HEK293T (cell line): ENCODE data around the gene KAT6B.

ENCODE experiments used
- CTCF ChIA-PET: fragments of 350-600 bp; formaldehyde crosslinking; extraction: SDS; loops from one replicate; lab custom pipeline; 2021; ENCODE audit warnings: antibody characterized with exemption, inconsistent platforms; lab: Yijun Ruan, JAX
- POLR2A ChIA-PET: fragments of 350-600 bp; formaldehyde crosslinking; extraction: SDS; loops from one replicate; lab custom pipeline; 2020; ENCODE audit warnings: antibody characterized with exemption, inconsistent platforms; lab: Yijun Ruan, JAX
- DNase-seq: peaks from one replicate; pipeline ENCODE4 v3.0.0; 2012; ENCODE audit warnings: mixed read lengths; ENCODE audit errors: extremely low spot score
- ARNT ChIP-seq: fragments of 450-650 bp; IDR thresholded peaks from 2 replicates; pipeline ENCODE4 v1.6.1; 2017; ENCODE audit warnings: mild to moderate bottlenecking
- BHLHE40 ChIP-seq: fragments of 450-650 bp; IDR thresholded peaks from 2 replicates; pipeline ENCODE4 v1.6.1; 2016; ENCODE audit warnings: mild to moderate bottlenecking, moderate library complexity, borderline replicate concordance
- CTBP1 ChIP-seq: fragments of 450-650 bp; IDR thresholded peaks from 2 replicates; pipeline ENCODE4 v1.6.1; 2016; ENCODE audit warnings: borderline replicate concordance
- ELF4 ChIP-seq: fragments of 450-650 bp; IDR thresholded peaks from 2 replicates; pipeline ENCODE4 v1.6.1; 2017; ENCODE audit warnings: antibody characterized with exemption
- FOXA1 ChIP-seq: fragments of 450-650 bp; IDR thresholded peaks from 2 replicates; pipeline ENCODE4 v1.6.1; 2016; ENCODE audit warnings: mild to moderate bottlenecking
- FOXK2 ChIP-seq: fragments of 450-650 bp; IDR thresholded peaks from 2 replicates; pipeline ENCODE4 v1.6.1; 2016; ENCODE audit warnings: mild to moderate bottlenecking
- FOXM1 ChIP-seq: fragments of 450-650 bp; IDR thresholded peaks from 2 replicates; pipeline ENCODE4 v1.6.1; 2017; ENCODE audit warnings: mild to moderate bottlenecking, borderline replicate concordance
- HDGF ChIP-seq: fragments of 450-650 bp; IDR thresholded peaks from 2 replicates; pipeline ENCODE4 v1.6.1; 2017; ENCODE audit warnings: antibody characterized with exemption, borderline replicate concordance
- L3MBTL2 ChIP-seq: fragments of 450-650 bp; conservative IDR thresholded peaks from 2 replicates; pipeline ENCODE4 v1.6.1; 2016; ENCODE audit warnings: mild to moderate bottlenecking
- LEF1 ChIP-seq: fragments of 450-650 bp; IDR thresholded peaks from 2 replicates; pipeline ENCODE4 v1.6.1; 2017; ENCODE audit warnings: mild to moderate bottlenecking, borderline replicate concordance
- NFRKB ChIP-seq: fragments of 450-650 bp; IDR thresholded peaks from 2 replicates; pipeline ENCODE4 v1.6.1; 2016; ENCODE audit warnings: mild to moderate bottlenecking, moderate library complexity
- SP1 ChIP-seq: fragments of 450-650 bp; IDR thresholded peaks from 2 replicates; pipeline ENCODE4 v1.6.1; 2017
- SUZ12 ChIP-seq: fragments of 450-650 bp; IDR thresholded peaks from 2 replicates; pipeline ENCODE4 v1.6.1; 2016; ENCODE audit warnings: mild to moderate bottlenecking
- TARDBP ChIP-seq: fragments of 450-650 bp; IDR thresholded peaks from 2 replicates; pipeline ENCODE4 v1.6.1; 2016
- ZNF384 ChIP-seq: fragments of 450-650 bp; IDR thresholded peaks from 2 replicates; pipeline ENCODE4 v1.6.1; 2016
- TF ChIP-seq, protein P1 (sequence below): fragments of 450-650 bp; IDR thresholded peaks from 2 replicates; pipeline ENCODE4 v1.6.1; 2016

Gene KAT6B

DNA sequence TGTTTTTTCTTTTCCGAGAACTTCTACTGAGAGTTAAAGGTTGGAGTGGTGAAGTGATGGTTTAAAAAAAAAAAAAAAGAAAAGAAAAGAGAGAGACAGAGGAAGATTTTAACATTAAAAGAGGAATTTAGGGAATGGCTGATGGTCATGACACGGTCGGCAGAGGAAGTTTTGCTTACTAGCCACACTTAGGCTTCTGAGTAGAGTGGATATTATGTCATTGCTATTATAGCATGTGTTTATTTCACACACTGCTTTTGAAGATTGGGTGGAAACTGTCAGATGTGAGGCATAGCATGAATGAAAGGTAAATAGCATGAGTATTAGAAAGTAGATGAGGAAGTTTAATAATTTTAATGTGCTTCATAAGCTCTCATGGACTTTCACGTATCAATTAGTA lies 2.5 kb downstream of the KAT6B start:
- no peak for DNase-seq
- POLR2A ChIA-PET, result no interaction called here
- TF ChIP-seq NFRKB (no peak), ZNF384 (no peak), FOXA1 (no peak), TARDBP (no peak), SUZ12 (no peak), LEF1 (no peak), FOXK2 (no peak), FOXM1 (no peak), BHLHE40 (no peak), HDGF (no peak), L3MBTL2 (no peak), ARNT (no peak), ELF4 (no peak), CTBP1 (no peak), SP1 (no peak)
- TF ChIP-seq, protein P1, sequence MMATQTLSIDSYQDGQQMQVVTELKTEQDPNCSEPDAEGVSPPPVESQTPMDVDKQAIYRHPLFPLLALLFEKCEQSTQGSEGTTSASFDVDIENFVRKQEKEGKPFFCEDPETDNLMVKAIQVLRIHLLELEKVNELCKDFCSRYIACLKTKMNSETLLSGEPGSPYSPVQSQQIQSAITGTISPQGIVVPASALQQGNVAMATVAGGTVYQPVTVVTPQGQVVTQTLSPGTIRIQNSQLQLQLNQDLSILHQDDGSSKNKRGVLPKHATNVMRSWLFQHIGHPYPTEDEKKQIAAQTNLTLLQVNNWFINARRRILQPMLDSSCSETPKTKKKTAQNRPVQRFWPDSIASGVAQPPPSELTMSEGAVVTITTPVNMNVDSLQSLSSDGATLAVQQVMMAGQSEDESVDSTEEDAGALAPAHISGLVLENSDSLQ, result no peak
- CTCF ChIA-PET, result no interaction called here

DNA sequence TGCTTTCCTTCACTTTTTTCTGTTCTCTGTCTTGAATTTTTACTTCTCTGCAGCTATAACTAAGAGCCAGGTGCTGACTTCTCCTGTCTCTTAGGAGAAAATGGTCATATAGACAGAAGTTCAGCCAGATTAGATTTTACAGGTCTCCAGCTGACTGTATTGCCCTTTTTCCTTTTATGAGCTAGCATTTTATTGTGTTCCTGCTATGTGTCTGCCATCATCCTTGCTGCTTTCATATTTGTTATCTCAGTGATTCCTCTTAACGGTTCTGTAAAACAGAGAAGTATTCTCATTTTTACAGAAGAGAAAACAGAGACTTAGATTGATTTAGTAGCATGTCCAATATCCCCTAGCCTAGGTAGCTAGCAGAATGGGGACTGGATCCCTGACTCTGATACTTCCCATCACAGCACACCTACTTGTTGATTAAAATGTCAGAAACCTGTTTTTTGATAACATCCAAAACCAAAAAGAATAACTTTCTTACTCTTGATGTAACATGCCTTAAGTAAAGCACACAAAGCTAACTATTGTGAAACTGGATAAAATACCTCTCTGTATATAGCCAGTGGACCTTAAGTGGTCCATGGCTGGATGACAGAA lies 5.2 kb downstream of the KAT6B start:
- DNase-seq, result no peak
- ChIA-PET CTCF (interaction anchor here (0.5 kb wide), 1 partner anchor 234 kb away, joined by 5 read pairs; no protein-coding TSS in a partner anchor), POLR2A (no interaction called here)
- TF ChIP-seq LEF1 (no peak), TARDBP (no peak), BHLHE40 (no peak), ARNT (0 out of 2 replicates have a peak, but pooled peaks have one; percentile 36), L3MBTL2 (no peak), SUZ12 (no peak), CTBP1 (peak; percentile 97), FOXM1 (0 out of 2 replicates have a peak, but pooled peaks have one; percentile 67), ELF4 (no peak), ZNF384 (no peak), FOXA1 (no peak)
- TF ChIP-seq, protein P1, result peak; percentile 90

DNA sequence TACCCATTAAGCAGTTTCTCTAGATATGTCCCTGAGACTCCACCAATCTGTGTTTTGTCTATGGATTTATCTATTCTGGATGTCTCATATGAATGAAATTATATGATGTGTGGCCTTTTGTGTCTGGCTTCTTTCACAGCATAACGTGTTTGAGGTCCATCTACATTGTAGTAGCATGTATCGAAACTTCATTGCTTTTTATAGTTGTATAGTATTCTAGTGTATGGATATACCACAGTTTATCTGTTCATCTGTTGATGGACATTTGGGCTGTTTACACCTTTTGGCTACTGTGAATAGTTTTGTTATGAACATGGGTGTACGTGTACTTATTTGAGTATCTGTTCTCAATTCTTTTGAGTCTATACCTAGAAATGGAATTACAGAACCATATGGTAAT lies 9.6 kb downstream of the KAT6B start:
- ChIA-PET POLR2A (no interaction called here), CTCF (no interaction called here)
- DNase-seq, result no peak
- TF ChIP-seq SP1, result no peak
- no peak for TF ChIP-seq NFRKB
- no peak for TF ChIP-seq ELF4
- no peak for TF ChIP-seq CTBP1
- TF ChIP-seq L3MBTL2, result no peak
- no peak for TF ChIP-seq ARNT
- TF ChIP-seq, protein P1, result no peak
- no peak for TF ChIP-seq LEF1

DNA sequence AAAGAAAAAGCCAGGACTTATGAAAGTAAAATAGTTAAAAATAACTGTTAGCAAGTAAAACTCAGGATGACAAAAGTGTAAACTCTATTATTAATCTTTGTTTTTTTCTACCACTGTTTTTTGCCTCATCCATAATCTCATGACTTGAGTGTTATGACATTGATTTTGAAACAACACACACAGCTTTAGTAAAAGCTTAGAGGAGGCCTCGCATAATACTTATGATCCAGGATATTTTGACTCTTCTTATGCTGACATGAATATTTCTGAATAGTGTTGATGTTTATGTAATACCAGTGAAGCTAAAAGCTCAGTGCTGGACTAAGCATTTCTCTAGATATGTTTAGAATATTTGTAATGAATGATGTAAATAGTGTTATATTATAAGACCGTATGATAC lies 10.5 kb downstream of the KAT6B start:
- POLR2A ChIA-PET, result no interaction called here
- no peak for DNase-seq
- CTCF ChIA-PET, result no interaction called here
- TF ChIP-seq, protein P1, result no peak
- TF ChIP-seq ELF4, result no peak
- TF ChIP-seq SP1, result no peak
- TF ChIP-seq TARDBP, result no peak
- TF ChIP-seq NFRKB, result no peak
- no peak for TF ChIP-seq FOXK2

DNA sequence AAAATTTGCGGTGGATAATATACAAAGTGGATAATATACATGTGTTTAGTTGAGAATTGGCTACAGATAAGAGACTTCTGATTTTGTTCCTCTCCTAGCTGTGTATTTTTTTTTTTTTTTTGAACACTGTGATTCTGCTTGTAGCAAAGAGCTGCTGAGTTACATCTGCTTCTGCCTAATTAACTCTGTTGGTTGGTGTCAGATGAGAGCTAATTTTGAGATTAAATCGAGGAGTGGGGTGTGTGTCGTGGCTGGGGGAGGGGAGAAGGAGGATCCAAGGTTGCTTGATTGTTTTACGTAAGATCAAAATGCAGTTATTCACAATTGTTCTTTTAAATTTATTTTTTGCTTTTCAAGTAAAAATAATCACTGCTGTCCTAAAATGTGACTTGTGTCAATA lies 11.3 kb downstream of the KAT6B start:
- CTCF ChIA-PET, result no interaction called here
- POLR2A ChIA-PET, result no interaction called here
- no peak for TF ChIP-seq SUZ12
- TF ChIP-seq ARNT, result no peak
- no peak for TF ChIP-seq LEF1
- no peak for TF ChIP-seq NFRKB
- TF ChIP-seq L3MBTL2, result no peak
- no peak for TF ChIP-seq ELF4
- no peak for TF ChIP-seq TARDBP
- no peak for TF ChIP-seq HDGF
- TF ChIP-seq BHLHE40, result no peak
- TF ChIP-seq SP1, result no peak
- TF ChIP-seq FOXM1, result no peak
- no peak for TF ChIP-seq ZNF384
- DNase-seq, result no peak

DNA sequence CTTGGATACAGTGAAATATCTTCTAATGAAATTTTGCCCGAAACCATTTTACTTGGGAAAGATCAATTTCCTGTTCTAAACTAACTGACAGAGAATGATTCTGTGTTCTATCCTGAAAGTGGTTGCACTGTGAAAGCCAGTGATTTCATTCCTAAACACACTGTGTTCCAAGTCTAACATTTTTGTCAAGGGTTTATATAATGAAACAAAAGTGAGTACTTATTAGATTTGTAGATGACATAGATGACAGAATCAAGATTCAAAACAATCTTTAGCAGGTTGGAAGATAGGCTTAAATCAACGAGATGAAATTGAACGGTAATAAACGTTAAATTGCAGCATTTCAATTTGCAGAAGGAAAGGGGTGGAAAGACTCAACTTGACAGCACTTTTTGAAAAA lies 13.3 kb downstream of the KAT6B start:
- POLR2A ChIA-PET, result no interaction called here
- no peak for DNase-seq
- no peak for TF ChIP-seq SUZ12
- TF ChIP-seq FOXA1, result no peak
- no peak for TF ChIP-seq LEF1
- TF ChIP-seq ZNF384, result no peak
- TF ChIP-seq FOXM1, result no peak
- no peak for TF ChIP-seq SP1
- TF ChIP-seq L3MBTL2, result no peak
- TF ChIP-seq NFRKB, result no peak
- CTCF ChIA-PET, result no interaction called here
